Measurements from ENCODE around the gene NPTXR.

NPTXR gene

DNA sequence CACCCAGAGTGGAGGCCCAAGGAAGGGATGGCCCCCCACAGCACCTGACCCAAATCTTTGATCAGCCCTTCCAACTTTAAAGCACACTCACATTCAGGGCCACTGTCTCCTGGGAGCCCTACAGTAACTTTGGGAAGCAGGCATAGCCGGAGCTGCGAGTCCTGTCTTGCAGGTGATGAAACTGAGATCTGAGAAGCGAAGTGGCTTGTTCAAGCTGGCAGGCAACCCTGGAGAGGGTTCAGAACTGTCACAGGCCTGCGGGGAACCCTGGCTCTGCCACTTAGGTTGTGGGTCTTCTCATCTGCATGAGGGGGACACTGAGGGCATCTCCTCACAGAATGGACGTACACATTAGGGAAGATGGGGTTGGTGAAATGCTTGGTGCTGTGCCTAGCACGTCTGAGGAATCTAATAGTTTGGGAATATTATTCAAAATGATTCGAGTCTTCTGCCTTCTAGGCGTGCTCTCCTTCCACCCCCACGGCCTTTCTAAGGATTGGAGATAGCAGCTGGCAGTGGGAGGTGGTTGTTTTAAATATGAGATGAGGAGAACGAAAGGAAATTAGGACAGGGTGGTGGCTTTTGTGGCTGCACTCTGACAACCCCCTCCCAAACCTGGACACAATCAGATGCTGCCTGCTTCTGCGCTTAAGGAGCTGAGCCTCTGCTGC, 69.2 kb downstream of the NPTXR start:
- no peak for DNase-seq (ENCODE audit: low read depth in 2 of 3, low spot score in 1 of 3)

DNA sequence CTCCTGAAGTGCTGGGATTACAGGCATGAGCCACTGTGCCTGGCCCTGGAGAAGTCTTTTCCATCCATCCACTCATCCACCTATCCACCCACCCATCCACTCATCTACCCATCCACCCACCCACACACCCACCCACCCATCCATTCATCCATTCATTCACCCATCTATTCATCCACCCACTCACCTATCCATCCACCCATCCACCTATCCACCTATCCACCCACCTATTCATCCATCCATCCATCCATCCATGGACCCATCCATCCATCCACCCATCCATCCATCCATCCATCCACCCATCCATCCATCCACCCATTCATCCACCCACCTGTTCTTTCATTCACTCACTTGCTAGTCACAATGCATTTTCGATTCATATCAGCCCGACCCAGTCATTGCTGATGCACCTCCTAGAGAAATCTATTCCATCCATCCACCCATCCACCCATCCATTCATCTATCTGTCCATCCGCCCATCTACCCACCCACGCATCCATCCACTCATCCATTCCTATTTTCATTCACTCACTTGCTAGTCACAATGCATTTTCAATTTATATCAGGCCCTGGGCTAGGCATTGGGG, 70.4 kb downstream of the NPTXR start:
- no peak for DNase-seq (ENCODE audit: low read depth in 2 of 3, low spot score in 1 of 3)

- no peak for DNase-seq (ENCODE audit: low read depth in 2 of 3, low spot score in 1 of 3)
Observed at GRCh38 chr22:38772623-38772873, 71.3 kb downstream of the NPTXR start.

- no peak for DNase-seq (ENCODE audit: low read depth in 2 of 3, low spot score in 1 of 3)
Observed at GRCh38 chr22:38770257-38770949, 73.4 kb downstream of the NPTXR start.

Data from stimulated activated CD4-positive, alpha-beta T cell treated with anti-CD3 and anti-CD28 coated beads, Interleukin-12 subunit alpha, Interleukin-12 subunit beta, amount 100 ng/mL, for 48 hours (primary cell).